GM13977 (cell line): Measurements from ENCODE around the gene GPR162.
A peak's percentile ranks its signal among the peaks of the same experiment; 100 is the strongest.
"Not testable (repeated sequence)": the region's sequence is repeated elsewhere in the genome, so short reads cannot be mapped to it uniquely, and the experiment has no call there.

ENCODE experiments used
- DNase-seq: peaks from one replicate; pipeline ENCODE4 v3.0.0; 2012; ENCODE audit warnings: low spot score
- in situ Hi-C: fragments of 300-500 bp; cut with MboI; formaldehyde crosslinking; loops from one replicate; pipeline ENCODE4 v1.12.0; 2022; ENCODE audit warnings: low sequenced_read_pairs, low pct_unique_long_range_greater_than_20kb, mixed read lengths, inconsistent platforms; ENCODE audit not compliant: unreplicated experiment
- TF ChIP-seq, protein P1 (sequence below): IDR thresholded peaks from 2 replicates; pipeline ENCODE4 v1.5.1; 2012; ENCODE audit warnings: mild to moderate bottlenecking, control low read depth; ENCODE audit not compliant: insufficient read depth; ENCODE audit errors: extremely low read depth, missing control alignments

Gene GPR162

DNA sequence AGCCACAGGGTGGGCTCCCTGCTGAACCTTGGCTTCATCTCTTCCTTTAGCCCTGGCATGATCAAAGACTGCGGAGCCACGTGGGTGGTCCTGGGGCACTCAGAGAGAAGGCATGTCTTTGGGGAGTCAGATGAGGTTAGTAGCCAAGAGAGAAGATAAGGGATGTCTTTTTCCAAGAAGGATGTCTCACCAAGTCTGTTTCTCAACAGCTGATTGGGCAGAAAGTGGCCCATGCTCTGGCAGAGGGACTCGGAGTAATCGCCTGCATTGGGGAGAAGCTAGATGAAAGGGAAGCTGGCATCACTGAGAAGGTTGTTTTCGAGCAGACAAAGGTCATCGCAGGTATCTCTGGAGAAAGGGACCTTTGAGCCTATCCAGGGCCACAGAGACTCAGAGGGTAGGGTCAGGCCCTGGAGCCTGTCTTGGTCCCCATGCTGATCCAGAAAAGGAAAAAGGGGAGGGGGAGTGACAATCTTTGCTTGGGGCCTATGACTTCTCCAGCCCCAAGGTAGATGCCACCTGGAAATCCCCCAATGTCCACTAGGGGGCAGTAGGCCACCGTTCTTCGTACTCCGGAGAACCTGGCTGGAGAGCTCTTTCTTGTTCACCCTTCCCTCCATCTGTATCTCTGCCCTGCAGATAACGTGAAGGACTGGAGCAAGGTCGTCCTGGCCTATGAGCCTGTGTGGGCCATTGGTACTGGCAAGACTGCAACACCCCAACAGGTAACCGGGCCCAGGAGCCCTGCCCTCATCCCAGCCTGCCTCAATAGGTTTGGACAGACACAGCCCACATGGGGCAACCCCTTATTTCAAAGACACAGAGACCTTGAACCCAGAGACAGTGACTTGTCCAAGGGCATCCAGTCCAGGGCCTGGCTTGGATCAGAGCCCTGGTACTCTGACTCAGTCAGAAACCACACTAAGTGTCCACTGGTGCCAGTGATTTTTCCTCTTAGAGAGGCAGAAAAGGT lies 47.7 kb downstream of the GPR162 start:
- DNase-seq: peak; percentile 82
- in situ Hi-C loops: no loop called here
- TF ChIP-seq, protein P1, sequence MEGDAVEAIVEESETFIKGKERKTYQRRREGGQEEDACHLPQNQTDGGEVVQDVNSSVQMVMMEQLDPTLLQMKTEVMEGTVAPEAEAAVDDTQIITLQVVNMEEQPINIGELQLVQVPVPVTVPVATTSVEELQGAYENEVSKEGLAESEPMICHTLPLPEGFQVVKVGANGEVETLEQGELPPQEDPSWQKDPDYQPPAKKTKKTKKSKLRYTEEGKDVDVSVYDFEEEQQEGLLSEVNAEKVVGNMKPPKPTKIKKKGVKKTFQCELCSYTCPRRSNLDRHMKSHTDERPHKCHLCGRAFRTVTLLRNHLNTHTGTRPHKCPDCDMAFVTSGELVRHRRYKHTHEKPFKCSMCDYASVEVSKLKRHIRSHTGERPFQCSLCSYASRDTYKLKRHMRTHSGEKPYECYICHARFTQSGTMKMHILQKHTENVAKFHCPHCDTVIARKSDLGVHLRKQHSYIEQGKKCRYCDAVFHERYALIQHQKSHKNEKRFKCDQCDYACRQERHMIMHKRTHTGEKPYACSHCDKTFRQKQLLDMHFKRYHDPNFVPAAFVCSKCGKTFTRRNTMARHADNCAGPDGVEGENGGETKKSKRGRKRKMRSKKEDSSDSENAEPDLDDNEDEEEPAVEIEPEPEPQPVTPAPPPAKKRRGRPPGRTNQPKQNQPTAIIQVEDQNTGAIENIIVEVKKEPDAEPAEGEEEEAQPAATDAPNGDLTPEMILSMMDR: peak; percentile 92

DNA sequence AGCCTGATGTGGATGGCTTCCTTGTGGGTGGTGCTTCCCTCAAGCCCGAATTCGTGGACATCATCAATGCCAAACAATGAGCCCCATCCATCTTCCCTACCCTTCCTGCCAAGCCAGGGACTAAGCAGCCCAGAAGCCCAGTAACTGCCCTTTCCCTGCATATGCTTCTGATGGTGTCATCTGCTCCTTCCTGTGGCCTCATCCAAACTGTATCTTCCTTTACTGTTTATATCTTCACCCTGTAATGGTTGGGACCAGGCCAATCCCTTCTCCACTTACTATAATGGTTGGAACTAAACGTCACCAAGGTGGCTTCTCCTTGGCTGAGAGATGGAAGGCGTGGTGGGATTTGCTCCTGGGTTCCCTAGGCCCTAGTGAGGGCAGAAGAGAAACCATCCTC lies 48.7 kb downstream of the GPR162 start:
- in situ Hi-C loops, DNase-seq: not testable (repeated sequence)

DNA sequence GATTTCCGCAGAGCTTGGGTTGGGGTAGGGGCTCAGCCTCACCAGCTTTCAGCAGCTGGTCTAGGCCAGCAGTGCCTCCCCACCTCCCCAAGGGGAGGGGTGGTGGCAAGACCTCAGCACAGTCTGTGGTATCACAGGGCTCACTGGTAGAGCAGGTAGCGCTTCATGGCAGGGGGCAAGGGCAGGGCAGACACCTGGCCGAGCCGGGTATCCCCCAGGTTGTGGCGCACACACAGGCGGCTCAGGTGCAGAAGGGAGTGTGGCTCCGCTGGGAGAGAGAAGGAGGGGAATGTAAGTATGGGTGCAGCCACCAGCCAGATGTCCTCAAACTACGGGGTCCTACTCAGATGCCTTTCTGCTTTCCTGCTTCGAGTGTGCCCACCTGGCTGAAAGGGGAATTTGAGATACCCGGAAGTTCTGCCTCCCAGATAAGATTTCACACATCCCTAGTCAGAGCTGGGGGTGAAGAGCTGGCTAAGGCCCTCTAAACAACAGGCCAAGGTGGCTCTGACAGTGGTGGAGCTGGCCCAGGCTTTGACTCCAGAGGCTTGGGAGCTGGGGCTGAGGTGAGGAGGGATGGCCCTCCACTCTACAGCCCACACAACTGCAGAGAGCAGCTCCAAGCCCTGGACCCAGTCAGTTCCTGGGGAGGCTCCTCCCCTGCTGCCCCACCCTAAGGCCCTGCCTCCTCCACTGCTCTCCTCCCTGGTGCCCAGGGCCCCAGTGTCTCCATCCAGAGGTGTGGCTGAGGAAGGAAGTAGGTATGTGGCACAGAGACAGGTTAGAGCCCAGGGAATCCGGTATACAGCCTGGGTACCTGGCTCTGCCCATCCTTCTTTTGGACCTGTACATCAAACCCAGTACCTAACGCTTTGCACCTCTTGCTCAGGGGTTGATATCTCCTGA lies 49.7 kb downstream of the GPR162 start:
- TF ChIP-seq, protein P1: no peak
- in situ Hi-C loops: no loop called here
- DNase-seq: peak; percentile 41

DNA sequence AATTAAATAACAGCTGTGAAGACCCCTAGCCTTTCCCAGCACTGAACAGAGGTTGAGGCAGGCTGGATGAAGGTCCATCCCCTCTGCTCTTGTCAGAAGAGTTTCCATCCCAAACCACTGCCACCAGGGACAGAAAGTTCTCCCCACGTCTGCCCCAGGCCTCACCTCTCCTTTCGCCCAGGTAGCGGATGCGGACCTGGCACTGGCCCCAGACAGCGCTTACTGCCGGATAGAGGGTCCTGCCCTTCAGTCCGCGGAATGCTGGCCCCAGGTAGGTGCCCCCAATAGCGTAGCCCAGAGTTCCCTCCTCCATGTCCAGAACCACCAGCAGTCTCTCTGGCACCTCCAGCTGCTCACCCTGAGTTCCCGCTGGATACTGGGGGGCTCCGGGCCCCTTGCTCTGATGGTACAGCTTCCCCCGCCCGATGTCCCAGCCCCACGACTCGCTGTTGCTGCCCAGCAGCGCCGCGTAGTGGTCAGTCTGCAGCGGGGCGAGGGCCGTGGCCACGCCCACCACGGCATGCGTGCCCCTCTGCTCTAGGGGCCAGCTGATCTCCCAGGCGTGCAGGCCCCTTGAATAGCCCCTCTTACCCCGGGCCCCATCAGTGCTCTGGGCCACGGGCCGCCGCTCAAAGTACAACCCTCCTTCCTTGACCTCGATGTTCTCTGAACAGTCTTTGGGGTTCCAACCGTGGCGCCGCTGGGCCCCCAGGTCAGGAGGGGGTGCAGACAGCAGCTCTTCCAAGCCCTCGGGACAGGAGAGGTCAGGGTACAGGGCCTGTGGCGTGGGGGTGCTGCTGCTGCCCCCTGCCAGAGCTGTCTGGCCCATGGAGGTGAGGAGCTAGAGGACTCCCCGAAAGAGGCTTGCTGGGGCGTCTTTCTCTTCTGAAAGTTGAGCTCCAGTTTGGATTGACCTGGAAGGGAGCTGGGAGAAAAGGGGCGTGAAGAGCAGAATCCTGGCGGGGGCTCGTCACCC lies 50.7 kb downstream of the GPR162 start:
- TF ChIP-seq, protein P1: peak; percentile 99
- in situ Hi-C loops: no loop called here
- peak; percentile 88 for DNase-seq

DNA sequence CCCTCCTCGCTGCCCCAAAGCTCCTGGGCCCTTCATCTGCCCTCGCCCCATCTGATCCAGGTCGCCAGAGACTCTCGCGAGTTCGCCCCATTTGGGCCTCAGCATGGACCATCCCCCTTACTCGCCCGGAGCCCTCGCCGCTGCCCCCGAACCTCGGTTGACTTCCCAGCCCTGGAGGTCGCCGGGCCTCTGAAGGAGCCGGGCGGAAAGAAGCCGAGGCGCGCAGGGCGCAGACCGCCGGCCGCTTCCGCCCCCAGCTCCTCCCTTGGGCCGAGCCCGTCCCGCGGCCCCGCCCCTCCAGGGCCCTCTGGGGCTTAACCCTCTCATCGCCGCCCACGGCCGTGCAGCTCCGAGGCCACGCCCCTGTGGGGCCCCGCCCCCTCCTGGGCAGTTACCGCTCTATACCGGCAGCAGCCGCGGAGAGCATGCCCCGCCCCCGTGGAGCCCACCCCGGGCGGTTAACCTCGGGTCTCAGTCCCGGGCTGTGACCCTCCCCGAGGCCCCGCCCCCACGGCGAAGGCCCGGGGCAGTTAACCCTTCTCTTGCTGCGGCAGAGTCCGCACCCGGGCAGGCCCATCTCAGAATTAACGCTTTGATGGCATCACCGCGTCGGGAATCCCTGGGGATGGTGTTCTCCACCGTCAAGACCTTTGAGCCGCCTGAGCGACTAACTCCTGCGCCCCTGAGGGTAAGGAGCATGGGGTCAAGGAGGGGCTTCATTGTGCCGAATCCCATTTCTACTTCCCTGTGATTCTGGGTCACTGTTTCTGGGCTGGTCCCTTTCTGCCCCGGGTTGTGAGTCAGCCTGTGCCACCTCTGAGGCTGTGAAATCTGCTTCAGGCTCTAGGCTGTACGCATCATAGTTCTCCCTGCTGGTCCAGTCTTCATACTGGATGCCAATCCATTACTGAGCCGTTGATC lies 51.7 kb downstream of the GPR162 start, which contains the start of gene SPSB2:
TSS of gene SPSB2 (minus strand) at position 210 of the 921 bp plus-strand sequence. CDS start 402 bp downstream, outside the sequence.
- peak; percentile 98 for DNase-seq
- in situ Hi-C loops: no loop called here
- TF ChIP-seq, protein P1: no peak

DNA sequence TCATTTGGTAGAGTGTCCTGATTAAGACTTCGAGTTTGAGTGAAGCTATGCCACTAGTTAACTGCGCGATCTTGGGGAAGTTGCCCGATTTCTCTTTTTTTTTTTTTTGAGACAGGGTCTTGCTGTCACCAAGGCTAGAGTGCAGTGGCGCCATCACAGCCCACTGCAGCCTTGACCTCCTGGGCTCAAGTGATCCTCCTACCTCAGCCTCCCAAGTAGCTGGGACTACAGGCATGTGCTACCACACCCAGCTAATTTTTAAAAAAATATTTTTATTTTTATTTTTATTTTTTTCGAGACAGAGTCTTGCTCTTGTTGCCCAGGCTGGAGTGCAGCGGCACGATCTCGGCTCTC lies 52.4 kb downstream of the GPR162 start:
- DNase-seq, in situ Hi-C loops: not testable (repeated sequence)
